ENCODE results near the gene FHIT.

Gene FHIT

GRCh38 chr3:60758171-60758570 lies 493.1 kb downstream of the FHIT start:
- Histone ChIP-seq H3K4me1 (ENCODE audit: control insufficient read depth in 1 of 2, insufficient read depth in 2 of 2, low read length in 2 of 2) (no peaks in the 10 kb centered on the region), H3K9me3 (ENCODE audit: control insufficient read depth in 1 of 2, low read length in 2 of 2) (no peaks in the 10 kb centered on the region), H3K4me3 (ENCODE audit: low read depth in 1 of 2, low read length in 2 of 2) (no peak overlapping the region), H3K9ac (ENCODE audit: low read depth in 1 of 2, low read length in 2 of 2) (no peak overlapping the region), H3K27me3 (ENCODE audit: control insufficient read depth in 1 of 2, insufficient read depth in 2 of 2, low read length in 2 of 2) (no peaks in the 10 kb centered on the region), H3K36me3 (ENCODE audit: control insufficient read depth in 1 of 2, insufficient read depth in 2 of 2, low read length in 2 of 2) (no peaks in the 10 kb centered on the region), H3K27ac (ENCODE audit: low read depth, low read length) (no peak overlapping the region)

- Histone ChIP-seq H3K27me3 (ENCODE audit: control insufficient read depth in 1 of 2, insufficient read depth in 2 of 2, low read length in 2 of 2) (no peaks in the 10 kb centered on the region), H3K9me3 (ENCODE audit: control insufficient read depth in 1 of 2, low read length in 2 of 2) (no peaks in the 10 kb centered on the region), H3K36me3 (ENCODE audit: control insufficient read depth in 1 of 2, insufficient read depth in 2 of 2, low read length in 2 of 2) (no peaks in the 10 kb centered on the region), H3K4me1 (ENCODE audit: control insufficient read depth in 1 of 2, insufficient read depth in 2 of 2, low read length in 2 of 2) (no peaks in the 10 kb centered on the region), H3K4me3 (ENCODE audit: low read depth in 1 of 2, low read length in 2 of 2) (no peak overlapping the region), H3K9ac (ENCODE audit: low read depth in 1 of 2, low read length in 2 of 2) (no peak overlapping the region), H3K27ac (ENCODE audit: low read depth, low read length) (no peak overlapping the region)
Observed at GRCh38 chr3:60757724-60758123, 493.5 kb downstream of the FHIT start.

- no peaks in the 10 kb centered on the region for H3K36me3 ChIP-seq (ENCODE audit: control insufficient read depth in 1 of 2, insufficient read depth in 2 of 2, low read length in 2 of 2)
- no peak overlapping the region for H3K4me3 ChIP-seq (ENCODE audit: low read depth in 1 of 2, low read length in 2 of 2)
- H3K27ac ChIP-seq (ENCODE audit: low read depth, low read length), result no peak overlapping the region
- H3K9ac ChIP-seq (ENCODE audit: low read depth in 1 of 2, low read length in 2 of 2), result no peak overlapping the region
- no peaks in the 10 kb centered on the region for H3K9me3 ChIP-seq (ENCODE audit: control insufficient read depth in 1 of 2, low read length in 2 of 2)
- no peaks in the 10 kb centered on the region for H3K4me1 ChIP-seq (ENCODE audit: control insufficient read depth in 1 of 2, insufficient read depth in 2 of 2, low read length in 2 of 2)
- no peaks in the 10 kb centered on the region for H3K27me3 ChIP-seq (ENCODE audit: control insufficient read depth in 1 of 2, insufficient read depth in 2 of 2, low read length in 2 of 2)
Observed at GRCh38 chr3:60756241-60757030, 494.8 kb downstream of the FHIT start.

GRCh38 chr3:60755094-60755493 lies 496.2 kb downstream of the FHIT start:
- no peak overlapping the region for H3K9ac ChIP-seq (ENCODE audit: low read depth in 1 of 2, low read length in 2 of 2)
- no peaks in the 10 kb centered on the region for H3K36me3 ChIP-seq (ENCODE audit: control insufficient read depth in 1 of 2, insufficient read depth in 2 of 2, low read length in 2 of 2)
- no peaks in the 10 kb centered on the region for H3K27me3 ChIP-seq (ENCODE audit: control insufficient read depth in 1 of 2, insufficient read depth in 2 of 2, low read length in 2 of 2)
- H3K4me1 ChIP-seq (ENCODE audit: control insufficient read depth in 1 of 2, insufficient read depth in 2 of 2, low read length in 2 of 2), result no peaks in the 10 kb centered on the region
- peaks cover 0 to 7% of the 10 kb centered on the region in 2 donors for H3K9me3 ChIP-seq (ENCODE audit: control insufficient read depth in 1 of 2, low read length in 2 of 2)
- no peak overlapping the region for H3K27ac ChIP-seq (ENCODE audit: low read depth, low read length)
- no peak overlapping the region for H3K4me3 ChIP-seq (ENCODE audit: low read depth in 1 of 2, low read length in 2 of 2)

GRCh38 chr3:60754617-60755016 lies 496.6 kb downstream of the FHIT start:
- Histone ChIP-seq H3K9ac (ENCODE audit: low read depth in 1 of 2, low read length in 2 of 2) (no peak overlapping the region), H3K4me3 (ENCODE audit: low read depth in 1 of 2, low read length in 2 of 2) (no peak overlapping the region), H3K9me3 (ENCODE audit: control insufficient read depth in 1 of 2, low read length in 2 of 2) (peaks cover 0 to 9% of the 10 kb centered on the region in 2 donors), H3K4me1 (ENCODE audit: control insufficient read depth in 1 of 2, insufficient read depth in 2 of 2, low read length in 2 of 2) (no peaks in the 10 kb centered on the region), H3K27me3 (ENCODE audit: control insufficient read depth in 1 of 2, insufficient read depth in 2 of 2, low read length in 2 of 2) (no peaks in the 10 kb centered on the region), H3K36me3 (ENCODE audit: control insufficient read depth in 1 of 2, insufficient read depth in 2 of 2, low read length in 2 of 2) (no peaks in the 10 kb centered on the region), H3K27ac (ENCODE audit: low read depth, low read length) (no peak overlapping the region)

- Histone ChIP-seq H3K36me3 (ENCODE audit: control insufficient read depth in 1 of 2, insufficient read depth in 2 of 2, low read length in 2 of 2) (no peaks in the 10 kb centered on the region), H3K4me1 (ENCODE audit: control insufficient read depth in 1 of 2, insufficient read depth in 2 of 2, low read length in 2 of 2) (no peaks in the 10 kb centered on the region), H3K4me3 (ENCODE audit: low read depth in 1 of 2, low read length in 2 of 2) (no peak overlapping the region), H3K27ac (ENCODE audit: low read depth, low read length) (no peak overlapping the region), H3K9me3 (ENCODE audit: control insufficient read depth in 1 of 2, low read length in 2 of 2) (peaks cover 0 to 9% of the 10 kb centered on the region in 2 donors), H3K9ac (ENCODE audit: low read depth in 1 of 2, low read length in 2 of 2) (no peak overlapping the region), H3K27me3 (ENCODE audit: control insufficient read depth in 1 of 2, insufficient read depth in 2 of 2, low read length in 2 of 2) (no peaks in the 10 kb centered on the region)
Observed at GRCh38 chr3:60752809-60753208, 498.4 kb downstream of the FHIT start.

- Histone ChIP-seq H3K9ac (ENCODE audit: low read depth in 1 of 2, low read length in 2 of 2) (no peak overlapping the region), H3K27me3 (ENCODE audit: control insufficient read depth in 1 of 2, insufficient read depth in 2 of 2, low read length in 2 of 2) (no peaks in the 10 kb centered on the region), H3K4me3 (ENCODE audit: low read depth in 1 of 2, low read length in 2 of 2) (no peak overlapping the region), H3K4me1 (ENCODE audit: control insufficient read depth in 1 of 2, insufficient read depth in 2 of 2, low read length in 2 of 2) (no peaks in the 10 kb centered on the region), H3K9me3 (ENCODE audit: control insufficient read depth in 1 of 2, low read length in 2 of 2) (peaks cover 0 to 9% of the 10 kb centered on the region in 2 donors), H3K36me3 (ENCODE audit: control insufficient read depth in 1 of 2, insufficient read depth in 2 of 2, low read length in 2 of 2) (no peaks in the 10 kb centered on the region), H3K27ac (ENCODE audit: low read depth, low read length) (no peak overlapping the region)
Observed at GRCh38 chr3:60746695-60747416, 504.4 kb downstream of the FHIT start.

- no peaks in the 10 kb centered on the region for H3K36me3 ChIP-seq (ENCODE audit: control insufficient read depth in 1 of 2, insufficient read depth in 2 of 2, low read length in 2 of 2)
- no peak overlapping the region for H3K9ac ChIP-seq (ENCODE audit: low read depth in 1 of 2, low read length in 2 of 2)
- no peak overlapping the region for H3K27ac ChIP-seq (ENCODE audit: low read depth, low read length)
- no peaks in the 10 kb centered on the region for H3K27me3 ChIP-seq (ENCODE audit: control insufficient read depth in 1 of 2, insufficient read depth in 2 of 2, low read length in 2 of 2)
- no peaks in the 10 kb centered on the region for H3K4me1 ChIP-seq (ENCODE audit: control insufficient read depth in 1 of 2, insufficient read depth in 2 of 2, low read length in 2 of 2)
- H3K4me3 ChIP-seq (ENCODE audit: low read depth in 1 of 2, low read length in 2 of 2), result no peak overlapping the region
- peaks cover 0 to 9% of the 10 kb centered on the region in 2 donors for H3K9me3 ChIP-seq (ENCODE audit: control insufficient read depth in 1 of 2, low read length in 2 of 2)
Observed at GRCh38 chr3:60746043-60746638, 505.1 kb downstream of the FHIT start.

- no peak overlapping the region for H3K4me3 ChIP-seq (ENCODE audit: low read depth in 1 of 2, low read length in 2 of 2)
- H3K9me3 ChIP-seq (ENCODE audit: control insufficient read depth in 1 of 2, low read length in 2 of 2), result no peaks in the 10 kb centered on the region
- no peaks in the 10 kb centered on the region for H3K4me1 ChIP-seq (ENCODE audit: control insufficient read depth in 1 of 2, insufficient read depth in 2 of 2, low read length in 2 of 2)
- H3K27me3 ChIP-seq (ENCODE audit: control insufficient read depth in 1 of 2, insufficient read depth in 2 of 2, low read length in 2 of 2), result no peaks in the 10 kb centered on the region
- H3K27ac ChIP-seq (ENCODE audit: low read depth, low read length), result no peak overlapping the region
- no peak overlapping the region for H3K9ac ChIP-seq (ENCODE audit: low read depth in 1 of 2, low read length in 2 of 2)
- no peaks in the 10 kb centered on the region for H3K36me3 ChIP-seq (ENCODE audit: control insufficient read depth in 1 of 2, insufficient read depth in 2 of 2, low read length in 2 of 2)
Observed at GRCh38 chr3:60743631-60744164, 507.6 kb downstream of the FHIT start.

- H3K27me3 ChIP-seq (ENCODE audit: control insufficient read depth in 1 of 2, insufficient read depth in 2 of 2, low read length in 2 of 2), result no peaks in the 10 kb centered on the region
- no peaks in the 10 kb centered on the region for H3K4me1 ChIP-seq (ENCODE audit: control insufficient read depth in 1 of 2, insufficient read depth in 2 of 2, low read length in 2 of 2)
- H3K36me3 ChIP-seq (ENCODE audit: control insufficient read depth in 1 of 2, insufficient read depth in 2 of 2, low read length in 2 of 2), result no peaks in the 10 kb centered on the region
- no peak overlapping the region for H3K27ac ChIP-seq (ENCODE audit: low read depth, low read length)
- no peaks in the 10 kb centered on the region for H3K9me3 ChIP-seq (ENCODE audit: control insufficient read depth in 1 of 2, low read length in 2 of 2)
- H3K4me3 ChIP-seq (ENCODE audit: low read depth in 1 of 2, low read length in 2 of 2), result no peak overlapping the region
- H3K9ac ChIP-seq (ENCODE audit: low read depth in 1 of 2, low read length in 2 of 2), result no peak overlapping the region
Observed at GRCh38 chr3:60742606-60743145, 508.6 kb downstream of the FHIT start.

Measured in duodenal mucosa (tissue), 2 donors.